IMR-90 (cell line): ENCODE measurements around the gene PSME4. TPM values are rescaled to one million over a fixed set of nuclear protein-coding genes. Genes with fewer than 3 reads are reported as not detected.

Experiments
- ATAC-seq: fragments of 200-7000 bp; cut with Tn5 transposase; 2 replicates; pipeline ENCODE4 v1.9.1; 2020; ENCODE audit warnings: low read depth, mild to moderate bottlenecking, moderate library complexity
- BruUV-seq: library from RNA; stranded (reverse); fragments of 400-500 nt; replicated peaks from 2 replicates; lab custom pipeline; 2021; lab: Mats Ljungman, UMichigan
- CTCF ChIA-PET: fragments of 300-600 bp; formaldehyde crosslinking; extraction: SDS; loops from one replicate; lab custom pipeline; 2021; ENCODE audit warnings: antibody characterized with exemption; lab: Yijun Ruan, JAX
- POLR2A ChIA-PET: fragments of 300-600 bp; sonication (Branson Sonifier 250); formaldehyde crosslinking; loops from one replicate; lab custom pipeline; 2022; ENCODE audit warnings: antibody characterized with exemption; ENCODE audit not compliant: unreplicated experiment; lab: Charles Lee
- DNase-seq: peaks from one replicate; pipeline ENCODE4 v3.0.0; 2013
- H2AFZ ChIP-seq: replicated peaks from 2 replicates; pipeline ENCODE3; 2013; ENCODE audit warnings: low read length, mild to moderate bottlenecking; ENCODE audit not compliant: poor library complexity
- H2AK5ac ChIP-seq: 2 replicates; pipeline ENCODE4 v1.6.1; 2013; ENCODE audit warnings: low read depth, low read length, inconsistent platforms
- H2AK9ac ChIP-seq: replicated peaks from 2 replicates; pipeline ENCODE3; 2013; ENCODE audit warnings: mild to moderate bottlenecking, low read depth, low read length, moderate library complexity; ENCODE audit not compliant: poor library complexity
- H2BK120ac ChIP-seq: 2 replicates; pipeline ENCODE4 v1.6.1; 2013; ENCODE audit warnings: low read depth, low read length, inconsistent platforms
- H2BK15ac ChIP-seq: 3 replicates; pipeline ENCODE4 v1.6.1; 2013; ENCODE audit warnings: low read depth, low read length, inconsistent platforms
- H2BK20ac ChIP-seq: 2 replicates; pipeline ENCODE4 v1.6.1; 2013; ENCODE audit warnings: low read depth, mild to moderate bottlenecking, inconsistent platforms, low read length, moderate library complexity
- H2BK5ac ChIP-seq: 2 replicates; pipeline ENCODE4 v1.6.1; 2013; ENCODE audit warnings: mild to moderate bottlenecking, low read depth, low read length, inconsistent platforms; ENCODE audit not compliant: poor library complexity, severe bottlenecking
- H3K14ac ChIP-seq: replicated peaks from 2 replicates; pipeline ENCODE4 v1.6.1; 2013; ENCODE audit warnings: low read depth, low read length, inconsistent platforms
- H3K18ac ChIP-seq: 2 replicates; pipeline ENCODE4 v1.6.1; 2013; ENCODE audit warnings: low read depth, low read length, control low read depth
- H3K23ac ChIP-seq: 2 replicates; pipeline ENCODE4 v1.6.1; 2013; ENCODE audit warnings: low read depth, low read length, inconsistent platforms
- H3K27ac ChIP-seq: 2 replicates; pipeline ENCODE4 v1.5.1; 2013; ENCODE audit warnings: mild to moderate bottlenecking, control low read depth, low read length; ENCODE audit not compliant: insufficient read depth
- H3K27me3 ChIP-seq: 2 replicates; pipeline ENCODE4 v1.6.1; 2013; ENCODE audit warnings: low read length; ENCODE audit not compliant: control insufficient read depth, insufficient read depth
- H3K36me3 ChIP-seq: 2 replicates; pipeline ENCODE4 v1.6.1; 2013; ENCODE audit warnings: low read length, mixed read lengths; ENCODE audit not compliant: control insufficient read depth, insufficient read depth
- H3K4ac ChIP-seq: 2 replicates; pipeline ENCODE4 v1.6.1; 2013; ENCODE audit warnings: low read depth, low read length, inconsistent platforms
- H3K4me1 ChIP-seq: 2 replicates; pipeline ENCODE4 v1.6.1; 2013; ENCODE audit warnings: low read length, mixed read lengths; ENCODE audit not compliant: control insufficient read depth, insufficient read depth
- H3K4me2 ChIP-seq: 2 replicates; pipeline ENCODE4 v1.6.1; 2013; ENCODE audit warnings: low read depth, mild to moderate bottlenecking, control low read depth, low read length, moderate library complexity
- H3K4me3 ChIP-seq: 2 replicates; pipeline ENCODE4 v1.5.1; 2013; ENCODE audit warnings: low read depth, mild to moderate bottlenecking, control low read depth, low read length, moderate library complexity; ENCODE audit not compliant: insufficient read depth
- H3K56ac ChIP-seq: 2 replicates; pipeline ENCODE4 v1.6.1; 2013; ENCODE audit warnings: low read length, inconsistent platforms; ENCODE audit not compliant: insufficient read depth; ENCODE audit errors: extremely low read depth
- H3K79me1 ChIP-seq, 2 experiments: 2 replicates each; pipeline ENCODE4 v1.6.1; 2013; ENCODE audit warnings: low read length in 2 of 2, inconsistent platforms in 1 of 2, low read depth in 1 of 2
- H3K9ac ChIP-seq: 2 replicates; pipeline ENCODE4 v1.6.1; 2013; ENCODE audit warnings: low read depth, low read length, control low read depth
- H3K9me1 ChIP-seq: 2 replicates; pipeline ENCODE4 v1.6.1; 2013; ENCODE audit warnings: low read length, inconsistent platforms; ENCODE audit not compliant: insufficient read depth
- H3K9me3 ChIP-seq: 2 replicates; pipeline ENCODE4 v1.6.1; 2013; ENCODE audit warnings: low read length; ENCODE audit not compliant: control insufficient read depth, insufficient read depth
- H4K20me1 ChIP-seq: 2 replicates; pipeline ENCODE4 v1.6.1; 2013; ENCODE audit warnings: low read length, inconsistent platforms; ENCODE audit not compliant: insufficient read depth
- H4K5ac ChIP-seq: 2 replicates; pipeline ENCODE4 v1.6.1; 2013; ENCODE audit warnings: mild to moderate bottlenecking, low read depth, low read length, control low read depth
- H4K8ac ChIP-seq, 2 experiments: 2 replicates each; pipeline ENCODE4 v1.6.1; 2013; ENCODE audit warnings: low read depth in 2 of 2, low read length in 2 of 2, control low read depth in 1 of 2, inconsistent platforms in 1 of 2
- H4K91ac ChIP-seq: 2 replicates; pipeline ENCODE4 v1.6.1; 2013; ENCODE audit warnings: low read depth, low read length, inconsistent platforms; ENCODE audit not compliant: insufficient read depth
- BHLHE40 ChIP-seq: fragments of 150-350 bp; IDR thresholded peaks from 2 replicates; pipeline ENCODE4 v1.6.1; 2016; ENCODE audit warnings: mild to moderate bottlenecking, low read depth, low read length
- CEBPB ChIP-seq: IDR thresholded peaks from 2 replicates; pipeline ENCODE4 v1.6.1; 2012; ENCODE audit warnings: low read depth, low read length, improper control_type of control experiment
- CHD1 ChIP-seq: IDR thresholded peaks from 2 replicates; pipeline ENCODE4 v1.6.1; 2012; ENCODE audit warnings: low read depth, low read length, improper control_type of control experiment
- CTCF ChIP-seq: conservative IDR thresholded peaks from 2 replicates; pipeline ENCODE4 v1.5.1; 2012; ENCODE audit warnings: mild to moderate bottlenecking, low read depth, low read length, improper control_type of control experiment
- MAZ ChIP-seq: IDR thresholded peaks from 2 replicates; pipeline ENCODE4 v1.6.1; 2012; ENCODE audit warnings: low read depth, mild to moderate bottlenecking, low read length, improper control_type of control experiment, moderate library complexity, borderline replicate concordance
- MXI1 ChIP-seq: IDR thresholded peaks from 2 replicates; pipeline ENCODE4 v1.6.1; 2012; ENCODE audit warnings: low read depth, mild to moderate bottlenecking, low read length, moderate library complexity, borderline replicate concordance
- NFE2L2 ChIP-seq: fragments of 150-350 bp; IDR thresholded peaks from 2 replicates; pipeline ENCODE4 v1.6.1; 2016; ENCODE audit warnings: low read depth, mild to moderate bottlenecking, low read length
- POLR2A ChIP-seq: IDR thresholded peaks from 2 replicates; pipeline ENCODE4 v1.6.1; 2012; ENCODE audit warnings: mild to moderate bottlenecking, low read depth, low read length
- RAD21 ChIP-seq: IDR thresholded peaks from 2 replicates; pipeline ENCODE4 v1.6.1; 2012; ENCODE audit warnings: low read length, improper control_type of control experiment
- RCOR1 ChIP-seq: IDR thresholded peaks from 2 replicates; pipeline ENCODE4 v1.6.1; 2012; ENCODE audit warnings: mild to moderate bottlenecking, low read length, improper control_type of control experiment; ENCODE audit not compliant: insufficient replicate concordance
- RFX5 ChIP-seq: IDR thresholded peaks from 2 replicates; pipeline ENCODE4 v1.8.0; 2012; ENCODE audit warnings: low read depth, mild to moderate bottlenecking, low read length, moderate library complexity
- whole genome bisulfite sequencing, 2 experiments: methylation state at CpG; one replicate each; pipeline versions ENCODE4 v1.1.5 to v1.1.7; 2013; ENCODE audit warnings: missing lambda C conversion rate in 2 of 2; ENCODE audit not compliant: insufficient read length in 1 of 2; ENCODE audit errors: extremely low coverage in 2 of 2; 5-methylcytosine and 5-hydroxymethylcytosine counted together
- dilution Hi-C: fragments of 300-500 bp; cut with HindIII; formaldehyde crosslinking; loops from one replicate; pipeline ENCODE4 v1.14.3; 2018; ENCODE audit warnings: low sequenced_read_pairs; ENCODE audit not compliant: unreplicated experiment
- in situ Hi-C: fragments of 300-500 bp; cut with MboI; formaldehyde crosslinking; loops from 3 replicates; pipeline ENCODE4 v1.14.3; 2019; ENCODE audit warnings: low sequenced_read_pairs, inconsistent platforms, mixed read lengths
- intact Hi-C: fragments of 100-400 bp; cut with micrococcal nuclease; formaldehyde crosslinking; loops from 2 replicates; pipeline ENCODE4 v1.10.0; 2022
- polyA plus RNA-seq, 3 experiments: library from polyadenylated mRNA; depleted of rRNA; stranded (reverse); fragments of >200 nt; gene quantifications; 2 replicates each; pipeline ENCODE4 v1.2.3, GENCODE V29; 2012; ENCODE audit warnings: low replicate concordance in 1 of 3
- total RNA-seq: library from RNA; depleted of rRNA; stranded (reverse); fragments of >200 nt; gene quantifications from 2 replicates; pipeline ENCODE4 v1.2.3, GENCODE V29; 2012
- TF ChIP-seq, protein P1 (sequence below): fragments of 150-350 bp; IDR thresholded peaks from 2 replicates; pipeline ENCODE4 v1.6.1; 2017; ENCODE audit warnings: mild to moderate bottlenecking, antibody characterized with exemption, low read length, low read depth
- TF ChIP-seq, protein P2 (sequence below): fragments of 150-350 bp; IDR thresholded peaks from 2 replicates; pipeline ENCODE4 v1.6.1; 2016; ENCODE audit warnings: low read depth, mild to moderate bottlenecking, low read length, moderate library complexity, borderline replicate concordance

Gene PSME4
- total and polyA plus RNA-seq, 2 of the 4 experiments (the other 2 are of a cell fraction): 28.2 to 61.3 TPM

GRCh38 chr2:53856272-53856671 is 114.5 kb downstream of the PSME4 start:
- no peak overlapping the region for H3K4me2 ChIP-seq
- H3K4me3 ChIP-seq: no peak overlapping the region
- peaks cover 9% of the 10 kb centered on the region for H3K36me3 ChIP-seq
- DNase-seq (no peak), ATAC-seq (no peak)
- H2AK5ac ChIP-seq: no peak overlapping the region
- no peak overlapping the region for H3K9ac ChIP-seq
- intact Hi-C loops: no loop called here
- H2BK15ac ChIP-seq: no peak overlapping the region
- no peak overlapping the region for H2BK120ac ChIP-seq
- H3K56ac ChIP-seq: no peak overlapping the region
- dilution Hi-C loops: no loop called here
- H3K27ac ChIP-seq: no peak overlapping the region
- no peaks in the 10 kb centered on the region for H3K9me3 ChIP-seq
- ChIA-PET CTCF (no interaction called here), POLR2A (no interaction called here)
- no peak overlapping the region for H4K5ac ChIP-seq
- no peaks in the 10 kb centered on the region for H3K27me3 ChIP-seq
- no peak overlapping the region for H3K14ac ChIP-seq
- H3K9me1 ChIP-seq: 0 out of 2 replicates have a peak, but pooled peaks cover 10% of the 10 kb centered on the region
- no peak overlapping the region for H2BK5ac ChIP-seq
- H2AK9ac ChIP-seq: no peak overlapping the region
- H3K23ac ChIP-seq: no peak overlapping the region
- H2BK20ac ChIP-seq: no peak overlapping the region
- no TSS peak for BruUV-seq
- H4K20me1 ChIP-seq: no peaks in the 10 kb centered on the region
- no peak overlapping the region for H3K18ac ChIP-seq
- H4K8ac ChIP-seq: no peak overlapping the region
- TF ChIP-seq RCOR1 (no peak), BHLHE40 (no peak), MAZ (no peak), CHD1 (no peak), RAD21 (no peak), POLR2A (no peak), CEBPB (no peak), CTCF (no peak), RFX5 (no peak), MXI1 (no peak), NFE2L2 (no peak)
- TF ChIP-seq, protein P1, sequence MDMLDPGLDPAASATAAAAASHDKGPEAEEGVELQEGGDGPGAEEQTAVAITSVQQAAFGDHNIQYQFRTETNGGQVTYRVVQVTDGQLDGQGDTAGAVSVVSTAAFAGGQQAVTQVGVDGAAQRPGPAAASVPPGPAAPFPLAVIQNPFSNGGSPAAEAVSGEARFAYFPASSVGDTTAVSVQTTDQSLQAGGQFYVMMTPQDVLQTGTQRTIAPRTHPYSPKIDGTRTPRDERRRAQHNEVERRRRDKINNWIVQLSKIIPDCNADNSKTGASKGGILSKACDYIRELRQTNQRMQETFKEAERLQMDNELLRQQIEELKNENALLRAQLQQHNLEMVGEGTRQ: no peak
- TF ChIP-seq, protein P2, sequence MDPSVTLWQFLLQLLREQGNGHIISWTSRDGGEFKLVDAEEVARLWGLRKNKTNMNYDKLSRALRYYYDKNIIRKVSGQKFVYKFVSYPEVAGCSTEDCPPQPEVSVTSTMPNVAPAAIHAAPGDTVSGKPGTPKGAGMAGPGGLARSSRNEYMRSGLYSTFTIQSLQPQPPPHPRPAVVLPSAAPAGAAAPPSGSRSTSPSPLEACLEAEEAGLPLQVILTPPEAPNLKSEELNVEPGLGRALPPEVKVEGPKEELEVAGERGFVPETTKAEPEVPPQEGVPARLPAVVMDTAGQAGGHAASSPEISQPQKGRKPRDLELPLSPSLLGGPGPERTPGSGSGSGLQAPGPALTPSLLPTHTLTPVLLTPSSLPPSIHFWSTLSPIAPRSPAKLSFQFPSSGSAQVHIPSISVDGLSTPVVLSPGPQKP: no peak
- no peak overlapping the region for H2AFZ ChIP-seq
- 0 out of 2 replicates have a peak, but pooled peaks cover 2% of the 10 kb centered on the region for H3K4me1 ChIP-seq
- H4K91ac ChIP-seq: no peak overlapping the region
- in situ Hi-C loops: no loop called here
- no CpG with 5 or more reads among the region's 2 CpGs for WGBS, 2 experiments
- H3K79me1 ChIP-seq: peaks cover 10 to 14% of the 10 kb centered on the region in 2 experiments
- no peak overlapping the region for H3K4ac ChIP-seq
